CD4-positive, alpha-beta T cell treated with Interferon gamma for 1 hour (primary cell): Measurements from ENCODE around the gene NCKIPSD.
"Not testable (repeated sequence)": the region's sequence is repeated elsewhere in the genome, so short reads cannot be mapped to it uniquely, and the experiment has no call there.

Source experiments
- DNase-seq: peaks from one replicate; pipeline ENCODE4 v3.0.0-alpha.2; 2020

The NCKIPSD gene

GRCh38 chr3:48685603-48686511 lies at the start of gene NCKIPSD:
TSS of gene NCKIPSD (minus strand) at chr3:48685915. CDS start at chr3:48685807, 108 bp downstream.
- DNase-seq = peak; percentile 86

GRCh38 chr3:48735075-48735767 lies 49.5 kb upstream of the NCKIPSD start:
- not testable (repeated sequence) for DNase-seq

GRCh38 chr3:48734541-48734940 lies 48.8 kb upstream of the NCKIPSD start:
- DNase-seq = not testable (repeated sequence)

GRCh38 chr3:48733752-48734518 lies 48.2 kb upstream of the NCKIPSD start:
- not testable (repeated sequence) for DNase-seq

GRCh38 chr3:48727511-48727910 lies 41.8 kb upstream of the NCKIPSD start:
- no peak for DNase-seq

- not testable (repeated sequence) for DNase-seq
Measured at GRCh38 chr3:48725185-48725855, 39.6 kb upstream of the NCKIPSD start.

- no peak for DNase-seq
Measured at GRCh38 chr3:48723725-48724124, 38.0 kb upstream of the NCKIPSD start.

- DNase-seq = not testable (repeated sequence)
Measured at GRCh38 chr3:48723293-48723692, 37.6 kb upstream of the NCKIPSD start.

- peak; percentile 98 for DNase-seq
Measured at GRCh38 chr3:48716982-48717746, 31.4 kb upstream of the NCKIPSD start, which contains the start of gene IP6K2. TSS of gene IP6K2 (minus strand) at chr3:48717221. CDS start at chr3:48695291, 21,930 bp downstream.

- peak; percentile 7 for DNase-seq
Measured at GRCh38 chr3:48716508-48716981, 30.8 kb upstream of the NCKIPSD start.

GRCh38 chr3:48715174-48715800 lies 29.6 kb upstream of the NCKIPSD start:
- DNase-seq = no peak

GRCh38 chr3:48711727-48712126 lies 26.0 kb upstream of the NCKIPSD start:
- no peak for DNase-seq

- no peak for DNase-seq
Measured at GRCh38 chr3:48709051-48709461, 23.3 kb upstream of the NCKIPSD start.

GRCh38 chr3:48708481-48708889 lies 22.8 kb upstream of the NCKIPSD start:
- DNase-seq = no peak

GRCh38 chr3:48707157-48707556 lies 21.4 kb upstream of the NCKIPSD start:
- DNase-seq = no peak

GRCh38 chr3:48702320-48702920 lies 16.7 kb upstream of the NCKIPSD start:
- DNase-seq = no peak

- DNase-seq = no peak
Measured at GRCh38 chr3:48700731-48701405, 15.2 kb upstream of the NCKIPSD start.

GRCh38 chr3:48698891-48699290 lies 13.2 kb upstream of the NCKIPSD start:
- DNase-seq = no peak

- no peak for DNase-seq
Measured at GRCh38 chr3:48697952-48698351, 12.2 kb upstream of the NCKIPSD start.

GRCh38 chr3:48696601-48697000 lies 10.9 kb upstream of the NCKIPSD start:
- DNase-seq = no peak
